Lung (tissue), 12 donors: ENCODE data around the gene ASMTL. TPM values are rescaled to one million over a fixed set of nuclear protein-coding genes. Genes with fewer than 3 reads are reported as not detected.

Source experiments
- ATAC-seq: fragments of 200-7000 bp; cut with Tn5 transposase; one replicate; pipeline ENCODE4 v1.9.1; 2020; ENCODE audit warnings: moderate number of reproducible peaks; ENCODE audit not compliant: insufficient read depth, low FRiP score
- DNase-seq, 3 donors: peaks; one replicate each; pipeline ENCODE4 v3.0.0-alpha.2; 2013 to 2017
- H3K27ac ChIP-seq, 2 donors: one replicate each; pipeline ENCODE4 v1.5.1; 2013; ENCODE audit warnings: mild to moderate bottlenecking in 2 of 2, moderate library complexity in 2 of 2, control low read depth in 1 of 2, inconsistent platforms in 1 of 2, low read depth in 1 of 2, low read length in 1 of 2
- H3K27me3 ChIP-seq, 3 donors: one replicate each; pipeline ENCODE4 v1.5.1; 2013; ENCODE audit warnings: low read length in 2 of 3; ENCODE audit not compliant: control insufficient read depth in 3 of 3, insufficient read depth in 3 of 3
- H3K36me3 ChIP-seq, 4 donors: one replicate each; pipeline ENCODE4 v1.5.1; 2013; ENCODE audit warnings: low read length in 4 of 4, mild to moderate bottlenecking in 1 of 4, moderate library complexity in 1 of 4; ENCODE audit not compliant: control insufficient read depth in 4 of 4, insufficient read depth in 4 of 4
- H3K4me1 ChIP-seq, 5 donors: one replicate each; pipeline ENCODE4 v1.5.1; 2013; ENCODE audit warnings: low read length in 5 of 5, mild to moderate bottlenecking in 2 of 5, moderate library complexity in 1 of 5; ENCODE audit not compliant: control insufficient read depth in 5 of 5, insufficient read depth in 5 of 5
- H3K4me3 ChIP-seq: one replicate; pipeline ENCODE4 v1.5.1; 2013; ENCODE audit warnings: mild to moderate bottlenecking, control low read depth, moderate library complexity
- H3K9ac ChIP-seq, 2 donors: one replicate each; pipeline ENCODE4 v1.5.1; 2013; ENCODE audit warnings: low read length in 2 of 2, control low read depth in 1 of 2; ENCODE audit not compliant: insufficient read depth in 1 of 2
- H3K9me3 ChIP-seq, 4 donors: one replicate each; pipeline ENCODE4 v1.5.1; 2013; ENCODE audit warnings: low read length in 3 of 4, mild to moderate bottlenecking in 1 of 4, moderate library complexity in 1 of 4; ENCODE audit not compliant: control insufficient read depth in 4 of 4, insufficient read depth in 3 of 4
- WGBS, 2 donors: extraction: QIAGEN DNeasy Blood & Tissue Kit; methylation state at CpG; one replicate each; pipeline ENCODE4 v1.1.7; 2013; 5-methylcytosine and 5-hydroxymethylcytosine counted together
- polyA plus RNA-seq, 2 donors: library from polyadenylated mRNA; stranded (reverse); fragments of 200-250 nt; gene quantifications; one replicate each; pipeline ENCODE4 v1.2.1, GENCODE V29; 2013
- total RNA-seq, 2 donors: library from RNA; depleted of rRNA in 1 of 2; stranded (reverse); fragments of >200 nt in 1 of 2; gene quantifications; one replicate each; pipeline ENCODE4 v1.2.1, GENCODE V29; 2014 to 2021
- TF ChIP-seq, protein P1 (sequence below): IDR thresholded peaks from 2 replicates; pipeline ENCODE4 v1.5.1; 2012; ENCODE audit warnings: mild to moderate bottlenecking; ENCODE audit errors: control extremely low read depth, extremely low read depth
- donor health status: control.
- donor health status: control.
- donor health status: Bipolar disorder and iron deficiency.
- donor health status: healthy.
- donor health status: DM: yes; HTN: yes; CAD: no.

Gene ASMTL
- total and polyA plus RNA-seq, 4 donors = 12.3 to 29.4 (median 21.8) TPM

DNA sequence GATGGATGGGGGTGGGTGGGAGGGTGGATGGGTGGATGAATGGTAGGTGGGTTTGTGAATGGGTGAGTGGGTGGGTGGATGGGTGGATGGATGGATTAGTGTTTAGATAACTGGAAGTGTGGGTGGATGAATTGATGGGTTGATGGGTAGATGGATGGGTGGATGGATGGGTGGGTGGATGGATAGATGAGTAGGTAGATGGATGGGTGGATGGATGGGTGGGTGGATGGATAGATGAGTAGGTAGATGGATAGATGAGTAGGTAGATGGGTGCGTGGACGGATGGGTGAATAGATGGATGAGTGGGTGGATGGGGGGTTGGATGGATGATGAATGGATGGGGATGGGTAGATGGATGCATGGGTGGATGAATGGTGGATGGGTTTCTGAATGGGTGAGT lies 20.3 kb upstream of the ASMTL start:
- 86 to 93% methylated on average over 2 of the region's 2 CpGs for WGBS, 2 donors

DNA sequence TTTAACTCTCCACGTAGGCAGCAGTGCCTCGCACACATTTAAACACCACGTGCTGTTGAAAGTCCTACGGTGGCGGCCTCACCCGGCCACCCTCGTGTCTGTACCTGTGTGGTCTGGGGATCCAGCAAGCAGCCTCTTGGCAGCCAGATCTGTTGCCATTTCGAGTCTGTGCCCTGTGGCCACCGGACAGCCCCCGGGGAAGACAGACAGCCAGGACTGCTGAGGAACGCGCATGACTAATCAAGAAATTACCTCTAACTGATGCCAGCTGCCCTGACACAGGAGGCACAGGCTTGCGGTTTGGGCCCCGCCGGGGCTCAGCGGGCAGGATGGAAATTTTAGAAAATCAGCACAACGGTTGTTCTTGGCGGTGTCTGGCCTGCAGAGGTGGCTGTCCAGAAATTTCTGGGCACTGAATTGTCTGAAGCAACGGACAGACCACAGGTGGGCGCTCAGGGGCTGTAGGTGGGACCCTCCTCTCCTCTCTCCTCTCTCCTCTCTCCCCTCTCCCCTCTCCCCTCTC lies 15.6 kb upstream of the ASMTL start:
- Histone ChIP-seq H3K36me3 (no peaks in the 10 kb centered on the region), H3K27me3 (peaks cover 0 to 32% (median 9%) of the 10 kb centered on the region in 3 donors), H3K4me3 (no peak overlapping the region), H3K4me1 (peaks cover 0 to 2% (median 0%) of the 10 kb centered on the region in 5 donors), H3K9ac (no peak overlapping the region), H3K9me3 (no peaks in the 10 kb centered on the region), H3K27ac (no peak overlapping the region)
- ATAC-seq (no peak), DNase-seq (no peak)
- TF ChIP-seq, protein P1, sequence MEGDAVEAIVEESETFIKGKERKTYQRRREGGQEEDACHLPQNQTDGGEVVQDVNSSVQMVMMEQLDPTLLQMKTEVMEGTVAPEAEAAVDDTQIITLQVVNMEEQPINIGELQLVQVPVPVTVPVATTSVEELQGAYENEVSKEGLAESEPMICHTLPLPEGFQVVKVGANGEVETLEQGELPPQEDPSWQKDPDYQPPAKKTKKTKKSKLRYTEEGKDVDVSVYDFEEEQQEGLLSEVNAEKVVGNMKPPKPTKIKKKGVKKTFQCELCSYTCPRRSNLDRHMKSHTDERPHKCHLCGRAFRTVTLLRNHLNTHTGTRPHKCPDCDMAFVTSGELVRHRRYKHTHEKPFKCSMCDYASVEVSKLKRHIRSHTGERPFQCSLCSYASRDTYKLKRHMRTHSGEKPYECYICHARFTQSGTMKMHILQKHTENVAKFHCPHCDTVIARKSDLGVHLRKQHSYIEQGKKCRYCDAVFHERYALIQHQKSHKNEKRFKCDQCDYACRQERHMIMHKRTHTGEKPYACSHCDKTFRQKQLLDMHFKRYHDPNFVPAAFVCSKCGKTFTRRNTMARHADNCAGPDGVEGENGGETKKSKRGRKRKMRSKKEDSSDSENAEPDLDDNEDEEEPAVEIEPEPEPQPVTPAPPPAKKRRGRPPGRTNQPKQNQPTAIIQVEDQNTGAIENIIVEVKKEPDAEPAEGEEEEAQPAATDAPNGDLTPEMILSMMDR = no peak
- WGBS, 2 donors = 29 to 53% methylated on average over 20 of the region's 20 CpGs

More for the DNA sequence above, 20.3 kb upstream of the ASMTL start:
- peaks cover 0 to 4% (median 0%) of the 10 kb centered on the region in 4 donors for H3K9me3 ChIP-seq
- no peak overlapping the region for H3K4me3 ChIP-seq
- H3K4me1 ChIP-seq = peaks cover 0 to 2% (median 0%) of the 10 kb centered on the region in 5 donors
- no peak overlapping the region for H3K27ac ChIP-seq
- DNase-seq (no peak), ATAC-seq (no peak)
- TF ChIP-seq, protein P1 = no peak
- no peak overlapping the region for H3K9ac ChIP-seq
- H3K36me3 ChIP-seq = no peaks in the 10 kb centered on the region
- H3K27me3 ChIP-seq = peaks cover 0 to 5% (median 3%) of the 10 kb centered on the region in 3 donors

DNA sequence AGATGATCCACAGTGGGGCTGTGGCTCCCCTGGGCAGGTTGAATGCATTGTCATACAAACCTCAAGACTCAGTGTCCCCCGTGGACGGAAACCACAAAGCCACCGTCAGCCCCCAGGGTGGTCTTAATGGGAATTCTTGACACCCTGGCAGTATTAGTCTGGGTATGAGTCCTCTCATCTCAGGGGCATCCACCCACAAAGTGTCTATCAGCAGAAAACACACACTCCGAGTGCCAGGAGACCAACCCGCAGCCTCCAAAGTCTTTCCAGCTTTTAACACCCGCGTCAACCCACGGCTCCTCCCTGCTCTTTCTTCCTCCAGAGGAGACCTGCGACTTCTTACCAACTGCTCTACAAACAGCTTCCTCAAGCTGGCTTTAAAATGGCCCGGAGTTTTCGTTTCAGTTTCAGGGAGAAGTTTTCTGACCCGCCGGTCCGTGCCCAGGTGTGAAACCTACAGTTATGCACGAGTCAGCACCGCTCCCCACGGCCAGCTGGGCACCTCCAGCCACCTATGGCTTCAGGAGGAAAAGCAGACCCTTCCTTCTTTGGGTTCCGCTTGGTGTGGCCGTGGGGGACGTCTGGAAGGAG lies 14.4 kb upstream of the ASMTL start:
- ATAC-seq (no peak), DNase-seq (no peak)
- H3K9ac ChIP-seq = no peak overlapping the region
- TF ChIP-seq, protein P1 = no peak
- no peaks in the 10 kb centered on the region for H3K36me3 ChIP-seq
- peaks cover 0 to 34% (median 9%) of the 10 kb centered on the region in 3 donors for H3K27me3 ChIP-seq
- WGBS, 2 donors = 18 to 32% methylated on average over 20 of the region's 20 CpGs
- no peak overlapping the region for H3K4me3 ChIP-seq
- no peaks in the 10 kb centered on the region for H3K9me3 ChIP-seq
- no peak overlapping the region for H3K27ac ChIP-seq
- H3K4me1 ChIP-seq = peaks cover 0 to 2% (median 0%) of the 10 kb centered on the region in 5 donors
